Measurements from ENCODE around the gene GOLGA2.

The GOLGA2 gene

DNA sequence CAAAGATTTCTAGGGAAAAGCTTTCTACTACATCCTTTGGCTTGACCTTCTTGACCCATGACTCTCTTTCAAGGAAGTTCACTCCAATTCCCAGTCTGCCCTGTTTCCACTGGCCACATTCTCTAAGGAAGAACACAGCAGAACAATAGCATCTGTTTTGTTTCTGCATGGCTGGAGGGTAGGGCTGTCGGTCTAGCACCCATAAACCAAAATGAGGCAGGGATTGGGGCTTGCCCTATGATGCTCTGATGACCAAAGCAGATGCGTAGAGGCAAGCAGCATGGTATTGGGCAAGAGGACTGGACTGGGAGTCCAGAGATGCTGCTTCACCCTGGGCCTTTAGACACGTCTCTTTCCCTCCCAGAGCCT, 24.1 kb downstream of the GOLGA2 start:
- no peak for TF ChIP-seq TOX (CRISPR knock-in tag; IDR thresholded peaks at IDR 0.05; ENCODE audit: borderline replicate concordance)
- TF ChIP-seq PPARA (CRISPR knock-in tag; IDR thresholded peaks at IDR 0.05; ENCODE audit: borderline replicate concordance) = no peak
- TF ChIP-seq ZFP3 (CRISPR knock-in tag; IDR thresholded peaks at IDR 0.05) = no peak
- TF ChIP-seq OSR1 (CRISPR knock-in tag; IDR thresholded peaks at IDR 0.05) = no peak
- no peak for TF ChIP-seq CSDC2 (CRISPR knock-in tag; IDR thresholded peaks at IDR 0.05)
- TF ChIP-seq ZNF565 (CRISPR knock-in tag; conservative IDR thresholded peaks at IDR 0.05; ENCODE audit: low read depth) = no peak
- TF ChIP-seq ARNTL (CRISPR knock-in tag; IDR thresholded peaks at IDR 0.05; ENCODE audit: borderline replicate concordance, low read depth) = no peak
- TF ChIP-seq ZC3H10 (CRISPR knock-in tag; IDR thresholded peaks at IDR 0.05) = no peak
- ATAC-seq = no peak

- no peak for TF ChIP-seq SNAI2 (CRISPR knock-in tag; IDR thresholded peaks at IDR 0.05)
- TF ChIP-seq GLIS3 (CRISPR knock-in tag; IDR thresholded peaks at IDR 0.05) = no peak
- no peak for TF ChIP-seq ZFP30 (CRISPR knock-in tag; IDR thresholded peaks at IDR 0.05)
- TF ChIP-seq ZFP3 (CRISPR knock-in tag; IDR thresholded peaks at IDR 0.05) = no peak
- TF ChIP-seq CSDC2 (CRISPR knock-in tag; IDR thresholded peaks at IDR 0.05) = no peak
- TF ChIP-seq, protein P1, sequence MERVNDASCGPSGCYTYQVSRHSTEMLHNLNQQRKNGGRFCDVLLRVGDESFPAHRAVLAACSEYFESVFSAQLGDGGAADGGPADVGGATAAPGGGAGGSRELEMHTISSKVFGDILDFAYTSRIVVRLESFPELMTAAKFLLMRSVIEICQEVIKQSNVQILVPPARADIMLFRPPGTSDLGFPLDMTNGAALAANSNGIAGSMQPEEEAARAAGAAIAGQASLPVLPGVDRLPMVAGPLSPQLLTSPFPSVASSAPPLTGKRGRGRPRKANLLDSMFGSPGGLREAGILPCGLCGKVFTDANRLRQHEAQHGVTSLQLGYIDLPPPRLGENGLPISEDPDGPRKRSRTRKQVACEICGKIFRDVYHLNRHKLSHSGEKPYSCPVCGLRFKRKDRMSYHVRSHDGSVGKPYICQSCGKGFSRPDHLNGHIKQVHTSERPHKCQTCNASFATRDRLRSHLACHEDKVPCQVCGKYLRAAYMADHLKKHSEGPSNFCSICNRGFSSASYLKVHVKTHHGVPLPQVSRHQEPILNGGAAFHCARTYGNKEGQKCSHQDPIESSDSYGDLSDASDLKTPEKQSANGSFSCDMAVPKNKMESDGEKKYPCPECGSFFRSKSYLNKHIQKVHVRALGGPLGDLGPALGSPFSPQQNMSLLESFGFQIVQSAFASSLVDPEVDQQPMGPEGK (CRISPR knock-in tag; IDR thresholded peaks at IDR 0.05; ENCODE audit: borderline replicate concordance) = no peak
- TF ChIP-seq RARB (CRISPR knock-in tag; IDR thresholded peaks at IDR 0.05) = no peak
- TF ChIP-seq, protein P2, sequence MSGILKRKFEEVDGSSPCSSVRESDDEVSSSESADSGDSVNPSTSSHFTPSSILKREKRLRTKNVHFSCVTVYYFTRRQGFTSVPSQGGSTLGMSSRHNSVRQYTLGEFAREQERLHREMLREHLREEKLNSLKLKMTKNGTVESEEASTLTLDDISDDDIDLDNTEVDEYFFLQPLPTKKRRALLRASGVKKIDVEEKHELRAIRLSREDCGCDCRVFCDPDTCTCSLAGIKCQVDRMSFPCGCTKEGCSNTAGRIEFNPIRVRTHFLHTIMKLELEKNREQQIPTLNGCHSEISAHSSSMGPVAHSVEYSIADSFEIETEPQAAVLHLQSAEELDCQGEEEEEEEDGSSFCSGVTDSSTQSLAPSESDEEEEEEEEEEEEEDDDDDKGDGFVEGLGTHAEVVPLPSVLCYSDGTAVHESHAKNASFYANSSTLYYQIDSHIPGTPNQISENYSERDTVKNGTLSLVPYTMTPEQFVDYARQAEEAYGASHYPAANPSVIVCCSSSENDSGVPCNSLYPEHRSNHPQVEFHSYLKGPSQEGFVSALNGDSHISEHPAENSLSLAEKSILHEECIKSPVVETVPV (CRISPR knock-in tag; IDR thresholded peaks at IDR 0.05) = no peak
- TF ChIP-seq, protein P3, sequence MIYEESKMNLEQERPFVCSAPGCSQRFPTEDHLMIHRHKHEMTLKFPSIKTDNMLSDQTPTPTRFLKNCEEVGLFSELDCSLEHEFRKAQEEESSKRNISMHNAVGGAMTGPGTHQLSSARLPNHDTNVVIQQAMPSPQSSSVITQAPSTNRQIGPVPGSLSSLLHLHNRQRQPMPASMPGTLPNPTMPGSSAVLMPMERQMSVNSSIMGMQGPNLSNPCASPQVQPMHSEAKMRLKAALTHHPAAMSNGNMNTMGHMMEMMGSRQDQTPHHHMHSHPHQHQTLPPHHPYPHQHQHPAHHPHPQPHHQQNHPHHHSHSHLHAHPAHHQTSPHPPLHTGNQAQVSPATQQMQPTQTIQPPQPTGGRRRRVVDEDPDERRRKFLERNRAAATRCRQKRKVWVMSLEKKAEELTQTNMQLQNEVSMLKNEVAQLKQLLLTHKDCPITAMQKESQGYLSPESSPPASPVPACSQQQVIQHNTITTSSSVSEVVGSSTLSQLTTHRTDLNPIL (CRISPR knock-in tag; IDR thresholded peaks at IDR 0.05; ENCODE audit: low read depth) = no peak
- ATAC-seq = no peak
Measured at GRCh38 chr9:128250839-128251731, 24.7 kb downstream of the GOLGA2 start.

DNA sequence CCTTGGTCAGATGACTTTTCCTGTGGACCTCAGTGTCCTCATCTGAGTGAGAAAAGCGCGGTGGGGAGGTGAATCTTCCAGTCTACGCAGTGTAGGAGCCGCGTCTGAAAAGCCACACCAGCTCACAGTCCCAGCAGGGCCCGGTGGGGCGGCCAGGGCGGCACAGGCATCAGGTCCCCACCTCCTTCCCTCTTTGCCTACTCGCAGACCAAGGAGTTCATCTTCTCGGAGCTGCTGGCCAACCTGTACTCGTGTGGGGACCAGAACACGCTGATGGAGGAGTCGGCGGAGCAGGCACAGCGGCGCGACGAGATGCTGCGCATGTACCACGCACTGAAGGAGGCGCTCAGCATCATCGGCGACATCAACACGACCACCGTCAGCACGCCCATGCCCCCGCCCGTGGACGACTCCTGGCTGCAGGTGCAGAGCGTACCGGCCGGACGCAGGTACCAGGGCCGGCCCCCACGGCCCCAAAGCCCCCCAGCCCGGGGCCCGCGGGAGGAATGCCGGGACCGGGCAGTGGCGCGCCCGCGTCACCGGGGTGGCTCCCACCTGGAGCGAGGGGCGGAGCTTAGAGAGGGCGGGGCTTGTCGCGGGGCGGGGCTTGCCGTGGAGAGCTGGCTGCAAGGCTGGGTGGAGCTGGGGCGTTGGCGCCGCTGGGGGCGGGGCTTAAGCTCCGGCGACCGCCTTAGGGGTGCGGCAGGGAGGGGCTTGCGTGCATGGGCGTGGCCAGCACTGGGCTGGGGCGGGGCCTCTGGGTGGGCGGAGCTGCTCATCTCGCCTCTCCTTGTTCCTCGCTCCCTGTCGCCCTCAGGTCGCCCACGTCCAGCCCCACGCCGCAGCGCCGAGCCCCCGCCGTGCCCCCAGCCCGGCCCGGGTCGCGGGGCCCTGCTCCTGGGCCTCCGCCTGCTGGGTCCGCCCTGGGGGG, 25.6 kb downstream of the GOLGA2 start:
- ATAC-seq = peak; percentile 40
- no peak for TF ChIP-seq TSHZ2 (CRISPR knock-in tag; IDR thresholded peaks at IDR 0.05)
- no peak for TF ChIP-seq ZFP30 (CRISPR knock-in tag; IDR thresholded peaks at IDR 0.05)
- TF ChIP-seq POU6F1 (CRISPR knock-in tag; IDR thresholded peaks at IDR 0.05; ENCODE audit: borderline replicate concordance, low read depth) = no peak
- TF ChIP-seq ZNF565 (CRISPR knock-in tag; conservative IDR thresholded peaks at IDR 0.05; ENCODE audit: low read depth) = no peak
- no peak for TF ChIP-seq BACH2 (CRISPR knock-in tag; IDR thresholded peaks at IDR 0.05; ENCODE audit: borderline replicate concordance)
- no peak for TF ChIP-seq CSDC2 (CRISPR knock-in tag; IDR thresholded peaks at IDR 0.05)
- TF ChIP-seq SNAI2 (CRISPR knock-in tag; IDR thresholded peaks at IDR 0.05) = no peak
- no peak for TF ChIP-seq TCF4 (CRISPR knock-in tag; IDR thresholded peaks at IDR 0.05; ENCODE audit: borderline replicate concordance)
- no peak for TF ChIP-seq GLIS3 (CRISPR knock-in tag; IDR thresholded peaks at IDR 0.05)
- TF ChIP-seq RARB (CRISPR knock-in tag; IDR thresholded peaks at IDR 0.05) = no peak
- TF ChIP-seq ZNF8 (CRISPR knock-in tag; IDR thresholded peaks at IDR 0.05) = no peak
- TF ChIP-seq, protein P2 (CRISPR knock-in tag; IDR thresholded peaks at IDR 0.05) = no peak
- TF ChIP-seq PPARA (CRISPR knock-in tag; IDR thresholded peaks at IDR 0.05; ENCODE audit: borderline replicate concordance) = no peak
- no peak for TF ChIP-seq OSR1 (CRISPR knock-in tag; IDR thresholded peaks at IDR 0.05)
- TF ChIP-seq ESRRG (CRISPR knock-in tag; IDR thresholded peaks at IDR 0.05) = no peak
- TF ChIP-seq, protein P3 (CRISPR knock-in tag; IDR thresholded peaks at IDR 0.05; ENCODE audit: low read depth) = no peak
- TF ChIP-seq TOX (CRISPR knock-in tag; IDR thresholded peaks at IDR 0.05; ENCODE audit: borderline replicate concordance) = no peak
